EL (cell line): Measurements from ENCODE around the gene DLX4.

Experiments used
- DNase-seq: peaks from one replicate; pipeline ENCODE4 v3.0.0-alpha.2; 2016

DLX4 gene

DNA sequence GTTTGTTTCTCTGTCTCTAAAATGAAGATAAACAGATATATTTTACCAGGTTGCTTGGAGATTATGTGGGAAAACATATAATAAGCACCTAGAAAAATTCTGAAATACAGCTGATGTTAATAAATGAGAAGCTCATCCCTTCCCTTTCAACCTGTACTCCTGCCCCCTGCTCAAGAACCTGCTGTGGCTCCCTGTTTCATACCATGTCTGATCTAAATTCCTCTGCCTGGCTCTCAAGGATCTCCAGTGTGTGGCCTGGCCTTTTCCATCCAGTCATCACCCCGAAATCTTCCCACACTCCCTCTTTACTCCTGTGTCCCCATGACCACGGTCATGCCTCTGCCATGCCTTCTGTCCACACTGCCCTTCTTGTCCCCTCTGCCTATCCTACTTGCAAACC is 19.4 kb upstream of the DLX4 start:
- no peak for DNase-seq

DNA sequence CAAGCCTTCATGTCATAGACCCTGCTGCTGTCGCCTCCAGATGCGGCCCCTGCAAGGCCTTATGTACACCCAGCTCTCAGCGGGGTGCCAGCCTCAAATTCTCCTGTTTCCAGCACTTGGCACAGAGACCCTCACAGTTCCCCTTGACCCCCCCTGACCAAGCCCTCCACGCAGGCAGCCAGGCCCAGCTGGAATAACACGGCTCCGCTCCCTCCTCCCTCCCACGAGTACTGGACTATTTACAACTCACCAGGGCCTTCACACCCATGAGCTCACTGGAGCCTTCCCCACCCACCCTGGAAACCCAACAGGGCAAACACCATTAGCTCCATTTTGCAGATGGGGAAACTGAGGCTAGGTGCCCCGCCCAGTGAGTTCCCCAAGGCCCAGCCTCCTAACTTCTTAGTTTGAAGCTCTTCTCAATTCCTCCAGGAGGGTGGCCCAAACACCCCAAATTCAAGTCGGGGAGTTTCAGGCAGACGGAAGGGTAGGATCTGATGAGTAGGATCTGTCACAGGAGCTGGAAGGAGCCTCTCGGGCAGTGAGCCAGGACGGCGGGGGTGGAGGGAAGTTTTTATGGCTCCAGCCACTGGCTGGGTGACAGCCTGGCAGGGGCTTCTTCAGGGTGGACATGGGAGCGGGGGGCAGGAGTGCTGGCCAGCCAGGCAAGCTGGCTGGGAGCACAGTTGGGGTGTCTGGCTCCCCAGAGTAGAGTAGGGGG is 17.5 kb upstream of the DLX4 start:
- peak; percentile 22 for DNase-seq

GRCh38 chr17:49952209-49952911 is 16.6 kb upstream of the DLX4 start:
- peak; percentile 70 for DNase-seq

DNA sequence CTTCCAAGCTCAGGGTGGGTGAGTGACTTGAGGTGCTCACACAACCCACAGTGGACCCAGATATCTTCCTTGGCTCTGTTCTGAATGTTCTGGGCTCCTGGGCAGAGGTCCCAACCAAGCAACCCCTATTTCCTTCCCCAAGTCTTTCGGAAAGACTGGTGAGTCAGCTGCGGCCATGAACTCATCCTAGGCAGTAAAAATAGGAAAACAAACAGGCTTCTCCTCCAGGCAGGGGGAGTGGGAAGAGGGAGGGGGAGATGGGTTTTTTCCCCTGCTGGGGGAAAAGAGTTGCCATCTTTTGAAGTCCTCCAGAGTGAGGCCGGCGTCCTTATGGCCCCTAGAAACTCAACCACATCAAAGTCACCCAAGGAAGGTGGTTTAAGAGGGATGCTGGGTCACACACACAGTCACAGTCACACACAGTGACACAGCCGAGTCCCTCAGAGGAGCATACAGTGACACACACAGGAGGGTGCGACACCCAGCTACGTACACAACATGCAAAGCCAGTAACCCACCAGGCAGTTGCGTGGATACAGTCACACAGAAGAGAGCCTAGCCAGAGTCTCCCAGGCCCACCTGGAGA is 16.0 kb upstream of the DLX4 start:
- peak; percentile 43 for DNase-seq

DNA sequence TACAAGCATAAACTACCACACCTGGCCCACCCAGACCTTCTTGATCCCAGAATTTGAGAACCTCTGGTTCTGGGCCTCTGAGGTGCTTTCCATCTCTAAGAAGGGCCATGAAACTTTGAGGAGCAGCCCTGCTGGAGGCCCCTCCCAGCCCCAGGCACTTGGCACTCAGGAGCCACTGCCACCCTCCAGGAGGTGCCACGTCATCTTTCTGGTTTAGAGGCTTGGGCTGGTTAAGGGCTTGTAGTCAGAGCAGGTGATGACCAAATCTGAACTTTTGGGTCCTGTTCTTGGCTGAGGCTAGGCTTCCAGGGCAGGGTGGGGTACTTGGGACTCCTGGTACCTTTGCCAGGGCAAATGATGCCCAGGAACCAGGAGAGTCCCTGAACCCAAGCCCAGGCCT is 13.8 kb upstream of the DLX4 start:
- DNase-seq = no peak

GRCh38 chr17:49956780-49957179 is 12.2 kb upstream of the DLX4 start:
- no peak for DNase-seq

GRCh38 chr17:49957350-49957749 is 11.6 kb upstream of the DLX4 start:
- no peak for DNase-seq

- no peak for DNase-seq
Observed at GRCh38 chr17:49958723-49959122, 10.3 kb upstream of the DLX4 start.

- peak; percentile 63 for DNase-seq
Observed at GRCh38 chr17:49959183-49959935, 9.6 kb upstream of the DLX4 start.

DNA sequence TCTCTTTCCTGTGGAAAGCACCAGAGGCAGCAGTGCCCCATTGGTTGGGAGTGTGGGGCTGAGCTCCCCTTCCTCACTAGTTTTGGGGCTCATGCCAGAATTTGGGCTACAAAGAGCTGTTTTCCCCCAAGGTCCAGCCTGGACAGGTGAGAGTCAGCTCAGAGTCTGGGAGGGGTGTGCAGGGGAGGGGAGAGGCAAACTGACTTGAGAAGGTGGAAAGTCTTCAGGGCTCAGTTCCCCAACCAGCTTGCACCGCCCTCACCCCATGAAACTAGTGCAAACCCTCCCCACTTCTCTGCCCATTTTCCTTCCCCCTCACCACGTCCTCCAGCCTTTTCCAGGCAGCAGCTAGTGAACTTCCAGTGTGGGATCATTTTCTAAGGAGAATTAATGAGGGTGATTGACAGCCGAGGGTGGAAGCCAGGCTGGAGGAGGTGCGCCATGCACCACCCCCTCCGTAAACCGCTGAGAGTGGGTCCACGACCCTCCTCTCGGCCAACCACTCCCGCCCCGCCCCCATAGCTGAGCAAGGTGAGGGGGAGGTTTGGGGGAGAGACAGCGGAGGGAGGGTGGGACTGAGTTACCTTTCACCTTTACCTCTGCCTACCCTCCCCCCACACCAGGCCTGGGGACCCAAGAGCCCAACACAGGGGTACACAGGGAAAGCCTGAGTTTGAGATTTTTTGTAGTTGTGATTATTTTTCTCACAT is 6.2 kb upstream of the DLX4 start:
- no peak for DNase-seq

- no peak for DNase-seq
Observed at GRCh38 chr17:49963309-49963625, 5.7 kb upstream of the DLX4 start.

DNA sequence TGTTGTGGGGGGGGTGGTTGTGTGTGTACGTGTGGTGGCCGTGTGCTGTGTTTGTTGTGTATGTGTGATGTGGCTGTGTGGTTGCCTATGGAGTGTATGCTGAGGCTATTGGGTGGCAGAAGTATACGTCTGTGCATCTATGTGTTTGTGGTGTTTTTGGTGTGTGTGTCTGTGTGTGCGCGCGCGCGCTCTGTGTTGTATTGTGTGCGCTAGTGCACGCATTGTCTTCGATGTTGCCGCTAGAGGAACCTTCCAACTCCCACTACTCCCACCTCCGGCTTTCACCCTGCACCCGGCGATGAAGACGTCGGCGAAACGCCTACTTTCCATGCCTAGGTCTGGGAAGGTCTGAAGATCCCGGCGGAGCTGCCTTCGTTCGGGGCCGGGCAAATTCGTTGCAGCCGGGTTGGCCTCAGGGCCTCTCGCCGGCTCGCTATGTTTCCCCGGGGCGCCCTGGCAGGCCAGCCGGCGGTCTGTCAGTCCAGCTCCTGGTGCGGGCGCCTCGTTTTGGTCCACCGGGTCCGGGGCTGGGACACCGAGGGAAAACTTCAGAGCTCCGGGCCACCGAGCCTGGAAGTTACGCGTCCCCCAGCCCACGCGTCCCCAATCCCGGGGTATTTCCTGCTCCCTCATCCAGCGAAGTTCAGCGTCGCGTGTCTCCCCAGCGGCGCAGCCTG is 5.2 kb upstream of the DLX4 start:
- DNase-seq = no peak

DNA sequence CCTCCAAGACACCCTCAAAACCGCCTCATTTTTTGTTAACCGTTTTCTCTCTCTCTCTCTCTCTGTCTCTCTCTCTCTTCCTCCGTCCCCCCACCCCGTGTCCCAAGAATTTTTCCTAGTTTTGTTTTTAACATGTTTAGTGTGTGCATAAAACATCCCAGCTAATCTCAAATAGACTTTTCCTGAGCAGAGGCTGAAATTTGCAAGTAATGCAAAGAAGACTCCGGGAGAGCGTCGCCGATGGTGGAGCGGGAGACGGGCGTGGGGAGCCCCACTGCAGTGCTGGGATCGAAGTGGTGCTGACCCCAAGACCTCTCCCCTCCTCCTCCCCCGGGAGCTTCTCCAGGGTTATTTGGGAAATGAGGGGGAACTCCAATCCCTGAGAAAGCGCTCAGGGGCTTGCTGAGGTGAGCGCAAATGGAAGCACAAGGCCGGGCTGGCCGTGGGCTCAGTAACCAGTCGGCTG is 4.7 kb upstream of the DLX4 start:
- DNase-seq = no peak

- DNase-seq = no peak
Observed at GRCh38 chr17:49964769-49965523, 4.0 kb upstream of the DLX4 start.

DNA sequence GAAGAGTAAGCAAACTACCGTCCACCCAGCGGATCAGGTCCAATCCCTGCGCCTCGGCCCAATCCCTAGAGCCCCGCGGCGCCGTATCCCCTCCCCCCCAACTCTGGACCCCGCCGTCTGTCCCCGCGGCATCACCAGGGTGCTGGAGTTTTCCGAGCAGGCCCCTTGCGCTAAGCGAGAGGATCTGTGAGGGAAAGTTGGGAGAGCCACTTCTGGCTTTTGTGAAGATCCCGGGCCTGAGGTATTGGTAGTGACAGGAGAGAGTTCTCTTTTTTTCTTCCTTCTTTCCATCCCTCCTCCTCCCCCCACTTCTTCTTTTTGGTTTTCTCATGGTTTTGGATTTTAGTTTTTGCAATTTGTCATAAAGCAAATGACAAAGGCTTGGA is 3.5 kb upstream of the DLX4 start:
- DNase-seq = no peak

DNA sequence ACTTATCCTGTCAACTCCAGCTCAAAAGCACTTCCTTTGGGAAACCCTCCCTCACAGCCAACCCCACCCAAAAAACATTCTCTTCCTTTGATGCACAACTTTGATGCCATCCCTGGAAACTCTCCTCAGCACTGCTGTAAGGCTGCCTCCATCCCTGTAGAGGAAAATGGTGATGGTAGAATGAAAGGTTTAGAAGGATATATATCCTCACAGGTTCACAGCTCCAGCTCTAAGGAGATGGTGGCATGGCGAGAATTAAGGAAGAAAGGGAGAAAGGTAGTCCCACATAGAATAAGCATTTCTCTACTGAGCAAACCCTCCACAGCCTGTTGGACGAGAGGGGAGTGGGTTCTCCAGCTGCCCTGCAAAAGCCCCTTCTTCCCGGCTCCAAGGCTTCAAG is 2.2 kb upstream of the DLX4 start:
- DNase-seq = no peak

GRCh38 chr17:49967205-49967604 is 1.8 kb upstream of the DLX4 start:
- DNase-seq = no peak

GRCh38 chr17:49967621-49968404 is 1.2 kb upstream of the DLX4 start:
- no peak for DNase-seq

- DNase-seq = peak; percentile 83
Observed at GRCh38 chr17:49968405-49969133, 421 bp upstream of the DLX4 start.

DNA sequence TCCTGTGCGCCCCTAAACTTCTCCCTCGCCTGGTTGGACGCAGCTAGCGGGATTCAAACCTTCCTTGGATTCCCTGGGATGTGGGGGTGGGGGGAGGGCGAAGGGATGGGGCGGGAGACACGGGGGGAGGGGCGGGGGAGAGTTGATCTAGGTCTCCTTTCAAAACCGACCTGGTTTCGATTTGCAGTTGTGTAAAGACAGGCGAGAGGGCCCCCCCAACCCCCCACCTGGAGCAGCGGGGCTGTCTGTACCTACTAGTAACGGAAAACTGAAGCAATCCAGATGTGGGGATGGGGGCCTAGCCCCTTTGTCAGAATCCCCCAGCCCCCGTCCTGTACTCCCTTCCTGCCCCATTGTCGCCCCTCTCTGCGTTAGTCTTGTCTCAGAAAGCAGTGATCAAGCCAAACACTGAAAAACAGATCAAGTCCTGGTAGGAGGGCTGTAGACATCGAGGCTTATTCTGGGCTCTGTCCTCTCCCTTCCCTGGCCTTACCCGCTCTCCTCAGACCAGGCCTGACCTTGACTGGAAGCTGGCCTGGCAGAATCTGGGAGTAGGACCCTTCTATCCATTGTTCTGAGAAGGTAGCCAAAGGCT is 902 bp downstream of the DLX4 start:
- DNase-seq = no peak
